HCT116 (cell line): ENCODE measurements around the gene PTPRCAP. TPM values are rescaled to one million over a fixed set of nuclear protein-coding genes. Genes with fewer than 3 reads are reported as not detected.

Experiments used
- ATAC-seq: fragments of 200-7000 bp; cut with Tn5 transposase; 2 replicates; pipeline ENCODE4 v1.9.1; 2020; ENCODE audit warnings: mild to moderate bottlenecking, moderate library complexity
- BruUV-seq: library from RNA; stranded (reverse); fragments of 400-500 nt; replicated peaks from 2 replicates; lab custom pipeline; 2021; lab: Mats Ljungman, UMichigan
- CTCF ChIA-PET: fragments of 300-600 bp; sonication (Branson Sonifier 250); formaldehyde crosslinking; loops from one replicate; lab custom pipeline; 2021; ENCODE audit warnings: antibody characterized with exemption; lab: Charles Lee
- POLR2A ChIA-PET: fragments of 300-600, 350-600 bp; sonication (Branson Sonifier 250); formaldehyde crosslinking; loops from one replicate; lab custom pipeline; 2021; ENCODE audit warnings: antibody characterized with exemption; lab: Charles Lee
- RAD21 ChIA-PET, 2 experiments: fragments of 300-600 bp; sonication (Branson Sonifier 250); formaldehyde crosslinking; loops; one replicate each; lab custom pipeline; 2023; ENCODE audit warnings: low total read pairs in 2 of 2; ENCODE audit not compliant: uncharacterized antibody in 2 of 2, unreplicated experiment in 2 of 2, low non-redundant PET in 1 of 2; lab: Charles Lee
- DNase-seq: peaks from one replicate; pipeline ENCODE4 v3.0.0-alpha.2; 2010; ENCODE audit warnings: low read depth, low spot score
- H2AFZ ChIP-seq: fragments of 200-600 bp; shearing (Covaris generic), sonication (generic); 2 replicates; pipeline ENCODE4 v1.6.1; 2017; ENCODE audit warnings: low read depth, mixed run types, mixed read lengths, antibody characterized with exemption, low read length; ENCODE audit not compliant: poor library complexity, severe bottlenecking
- H3K27ac ChIP-seq: 2 replicates; pipeline ENCODE4 v1.5.1; 2012; ENCODE audit warnings: low read depth, low read length
- H3K27me3 ChIP-seq: fragments of 200-600 bp; sonication (generic); 2 replicates; pipeline ENCODE4 v1.6.1; 2016; ENCODE audit warnings: mixed run types, low read length, mixed read lengths; ENCODE audit not compliant: insufficient read depth
- H3K36me3 ChIP-seq, 2 experiments: fragments of 200-500 bp in 1 of 2; fragments of 200-600 bp in 1 of 2; sonication (Bioruptor generic) in 1 of 2; sonication (generic) in 1 of 2; 2 replicates each; pipeline versions ENCODE4 v1.5.1 to v1.6.1; 2014 to 2016; ENCODE audit warnings: low read length in 2 of 2, inconsistent platforms in 1 of 2, mixed read lengths in 1 of 2, mixed run types in 1 of 2; ENCODE audit not compliant: insufficient read depth in 2 of 2, control insufficient read depth in 1 of 2
- H3K4me1 ChIP-seq, 2 experiments: fragments of 200-600 bp in 1 of 2; sonication (generic) in 1 of 2; 2 replicates each; pipeline versions ENCODE4 v1.5.1 to v1.6.1; 2012 to 2017; ENCODE audit warnings: low read length in 2 of 2, inconsistent platforms in 1 of 2, mild to moderate bottlenecking in 1 of 2, mixed read lengths in 1 of 2, mixed run types in 1 of 2, moderate library complexity in 1 of 2; ENCODE audit not compliant: insufficient read depth in 2 of 2, control insufficient read depth in 1 of 2
- H3K4me2 ChIP-seq: fragments of 200-600 bp; sonication (generic); 2 replicates; pipeline ENCODE4 v1.6.1; 2017; ENCODE audit warnings: mixed run types, low read length, mixed read lengths
- H3K4me3 ChIP-seq, 2 experiments: fragments of 200-600 bp in 1 of 2; sonication (generic) in 1 of 2; replicated peaks in 1 of 2; 2 replicates each; pipeline ENCODE4 v1.5.1; 2011 to 2016; ENCODE audit warnings: low read length in 2 of 2, control low read depth in 1 of 2, low read depth in 1 of 2, mild to moderate bottlenecking in 1 of 2, mixed read lengths in 1 of 2, mixed run types in 1 of 2
- H3K79me2 ChIP-seq: fragments of 200-600 bp; sonication (generic); 2 replicates; pipeline ENCODE4 v1.6.1; 2017; ENCODE audit warnings: mild to moderate bottlenecking, mixed run types, low read length, moderate library complexity, mixed read lengths; ENCODE audit not compliant: insufficient read depth
- H3K9ac ChIP-seq: fragments of 200-600 bp; sonication (generic); 2 replicates; pipeline ENCODE4 v1.6.1; 2016; ENCODE audit warnings: low read length, mixed read lengths
- H3K9me2 ChIP-seq: fragments of 200-600 bp; sonication (generic), shearing (Covaris generic); 2 replicates; pipeline ENCODE4 v1.6.1; 2017; ENCODE audit warnings: mixed run types, mild to moderate bottlenecking, moderate library complexity; ENCODE audit not compliant: insufficient read depth
- H3K9me3 ChIP-seq, 2 experiments: fragments of 200-500 bp in 1 of 2; fragments of 200-600 bp in 1 of 2; sonication (Bioruptor generic) in 1 of 2; sonication (generic) in 1 of 2; 2 replicates each; pipeline ENCODE4 v1.6.1; 2014 to 2017; ENCODE audit warnings: low read length in 2 of 2, mixed read lengths in 2 of 2, inconsistent platforms in 1 of 2, low read depth in 1 of 2, mild to moderate bottlenecking in 1 of 2, mixed run types in 1 of 2, moderate library complexity in 1 of 2; ENCODE audit not compliant: control insufficient read depth in 1 of 2, insufficient read depth in 1 of 2
- H4K20me1 ChIP-seq: fragments of 200-600 bp; sonication (generic), shearing (Covaris generic); 2 replicates; pipeline ENCODE4 v1.6.1; 2017; ENCODE audit warnings: mixed run types, mild to moderate bottlenecking, moderate library complexity; ENCODE audit not compliant: insufficient read depth
- ATF3 ChIP-seq: IDR thresholded peaks from 2 replicates; pipeline ENCODE4 v1.6.1; 2012
- CBX3 ChIP-seq: IDR thresholded peaks from 2 replicates; pipeline ENCODE4 v1.6.1; 2012; ENCODE audit warnings: low read depth
- CEBPB ChIP-seq: IDR thresholded peaks from 2 replicates; pipeline ENCODE4 v1.6.1; 2012; ENCODE audit warnings: low read depth
- CTCF ChIP-seq, 3 experiments: fragments of 200-600 bp in 1 of 3; sonication (generic) in 1 of 3; IDR thresholded peaks in 2 of 3; conservative IDR thresholded peaks in 1 of 3; 2 replicates each; pipeline ENCODE4 v1.5.1; 2012 to 2017; ENCODE audit warnings: low read depth in 2 of 3, low read length in 2 of 3, antibody characterized with exemption in 1 of 3, borderline replicate concordance in 1 of 3, control low read depth in 1 of 3, mild to moderate bottlenecking in 1 of 3, mixed read lengths in 1 of 3, mixed run types in 1 of 3, moderate library complexity in 1 of 3; ENCODE audit not compliant: insufficient read depth in 1 of 3
- ELF1 ChIP-seq: IDR thresholded peaks from 2 replicates; pipeline ENCODE4 v1.6.1; 2012; ENCODE audit warnings: low read depth, borderline replicate concordance
- EZH2 ChIP-seq: fragments of 200-600 bp; sonication (generic); IDR thresholded peaks from 2 replicates; pipeline ENCODE4 v1.6.1; 2017; ENCODE audit warnings: antibody characterized with exemption, mixed run types
- EZH2phosphoT487 ChIP-seq: fragments of 200-600 bp; IDR thresholded peaks from 2 replicates; pipeline ENCODE4 v1.6.1; 2018; ENCODE audit warnings: antibody characterized with exemption, borderline replicate concordance
- FOSL1 ChIP-seq: IDR thresholded peaks from 2 replicates; pipeline ENCODE4 v1.6.1; 2012; ENCODE audit warnings: low read depth
- JUND ChIP-seq: IDR thresholded peaks from 2 replicates; pipeline ENCODE4 v1.6.1; 2012
- MAX ChIP-seq: IDR thresholded peaks from 2 replicates; pipeline ENCODE4 v1.6.1; 2012
- POLR2A ChIP-seq: IDR thresholded peaks from 2 replicates; pipeline ENCODE4 v1.7.0; 2011; ENCODE audit warnings: borderline replicate concordance; ENCODE audit not compliant: insufficient read depth, insufficient read length; ENCODE audit errors: extremely low read depth
- RAD21 ChIP-seq: IDR thresholded peaks from 2 replicates; pipeline ENCODE4 v1.6.1; 2012; ENCODE audit warnings: low read depth, mild to moderate bottlenecking
- SIN3A ChIP-seq: IDR thresholded peaks from 2 replicates; pipeline ENCODE4 v1.6.1; 2012; ENCODE audit warnings: low read depth
- SP1 ChIP-seq: IDR thresholded peaks from 2 replicates; pipeline ENCODE4 v1.6.1; 2012; ENCODE audit warnings: low read depth
- TCF7L2 ChIP-seq: IDR thresholded peaks from 2 replicates; pipeline ENCODE4 v1.7.0; 2011; ENCODE audit warnings: borderline replicate concordance, inconsistent platforms; ENCODE audit not compliant: insufficient read depth, insufficient read length; ENCODE audit errors: extremely low read depth
- ZBTB33 ChIP-seq: IDR thresholded peaks from 2 replicates; pipeline ENCODE4 v1.6.1; 2011; ENCODE audit warnings: mild to moderate bottlenecking, low read length, moderate library complexity; ENCODE audit not compliant: insufficient replicate concordance; ENCODE audit errors: extremely low read depth
- ZFX ChIP-seq: fragments of 450-650 bp; IDR thresholded peaks from 2 replicates; pipeline ENCODE4 v1.6.1; 2017
- ZNF274 ChIP-seq: fragments of 200-500 bp; sonication (Bioruptor generic); IDR thresholded peaks from 2 replicates; pipeline ENCODE4 v1.6.1; 2014; ENCODE audit warnings: mild to moderate bottlenecking, low read depth, low read length, inconsistent platforms
- intact Hi-C: fragments of 100-400 bp; cut with micrococcal nuclease; formaldehyde crosslinking; loops from 2 replicates; pipeline ENCODE4 v1.10.0; 2022
- total RNA-seq: library from RNA; stranded (reverse); gene quantifications from one replicate; pipeline ENCODE4 v1.2.1, GENCODE V29; 2021; ENCODE audit not compliant: unreplicated experiment

The PTPRCAP gene
- total RNA-seq, 1 experiment from 2014 or later = 1.4 TPM

GRCh38 chr11:67420147-67420645 lies 17.3 kb downstream of the PTPRCAP start:
- Histone ChIP-seq H3K4me1 (peaks cover 17 to 45% of the 10 kb centered on the region in 2 experiments; a peak in 3 of 4 replicates), H3K79me2 (no peaks in the 10 kb centered on the region), H3K9me2 (no peaks in the 10 kb centered on the region), H3K36me3 (no peaks in the 10 kb centered on the region), H3K27me3 (no peaks in the 10 kb centered on the region), H3K4me2 (peak overlapping the region; percentile 72), H3K4me3 (peak overlapping the region; percentile 40 to 63), H3K9me3 (no peaks in the 10 kb centered on the region), H3K9ac (peak overlapping the region; percentile 79), H3K27ac (peak overlapping the region; percentile 83), H4K20me1 (no peaks in the 10 kb centered on the region), H2AFZ (no peak overlapping the region)
- TF ChIP-seq ZNF274 (no peak), CBX3 (no peak), ZBTB33 (no peak), JUND (no peak), MAX (no peak), TCF7L2 (no peak), RAD21 (no peak), POLR2A (no peak), ATF3 (no peak), SIN3A (no peak), CEBPB (no peak), ZFX (no peak), EZH2 (no peak), EZH2phosphoT487 (no peak), FOSL1 (no peak), CTCF (IDR thresholded peaks at IDR 0.05 in 2 of 3, conservative IDR thresholded peaks at IDR 0.05 in 1 of 3; ENCODE audit: borderline replicate concordance in 1 of 3, insufficient read depth in 1 of 3, low read depth in 2 of 3, low read length in 2 of 3) (no peak), ELF1 (no peak), SP1 (no peak)
- RAD21 ChIA-PET = interaction anchor here in 1 of 2 experiments (1.3 kb wide), 1 partner anchor 18 kb away, joined by 4 read pairs; the partner anchor contains the start of gene PPP1CA
- POLR2A ChIA-PET = interaction anchor here (0.5 to 1.4 kb wide), 2 partner anchors 18 to 73 kb away, joined by 3 to 4 read pairs; partner anchors contain the start of gene PPP1CA
- ATAC-seq (no peak), DNase-seq (no peak)
- BruUV-seq = no TSS peak
- intact Hi-C loops = no loop called here
- CTCF ChIA-PET = interaction anchor here (0.5 to 1.7 kb wide), 3 partner anchors 19 to 85 kb away, joined by 3 to 6 read pairs (median 3); partner anchors contain the start of genes PITPNM1 and PPP1CA
